HG03103 (cell line): ENCODE results near the gene CNDP2.
"Not testable (repeated sequence)": the region's sequence is repeated elsewhere in the genome, so short reads cannot be mapped to it uniquely, and the experiment has no call there.

Source experiments
- ATAC-seq: cut with Tn5 transposase; IDR thresholded peaks from one replicate; pipeline ENCODE4 v1.9.1; 2021; ENCODE audit warnings: low read depth; ENCODE audit not compliant: unreplicated experiment

Gene CNDP2

GRCh38 chr18:74498712-74499627, 2.8 kb downstream of the CNDP2 start:
- ATAC-seq, result peak; percentile 33

GRCh38 chr18:74499633-74500032, 3.5 kb downstream of the CNDP2 start:
- peak; percentile 33 for ATAC-seq

- ATAC-seq, result no peak
Observed at GRCh38 chr18:74500372-74500771, 4.2 kb downstream of the CNDP2 start.

DNA sequence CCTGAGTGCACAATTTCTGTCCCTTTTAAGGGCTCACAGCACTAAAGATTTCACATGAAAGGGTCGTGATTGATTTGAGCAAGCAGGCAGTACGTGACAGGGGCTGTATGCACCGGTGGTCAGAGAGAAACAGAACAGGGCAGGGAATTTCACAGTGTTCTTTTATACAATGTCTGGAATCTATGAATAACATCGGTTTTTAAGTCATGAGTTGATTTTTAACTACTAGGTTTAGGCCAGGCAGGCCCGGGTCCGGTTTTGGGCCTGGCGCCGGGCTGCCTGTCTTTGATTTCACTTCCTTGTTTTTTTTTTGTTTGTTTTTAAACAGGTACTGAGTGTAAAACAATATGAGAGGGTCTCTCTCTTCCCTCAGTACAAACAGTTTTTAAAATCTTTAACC, 4.6 kb downstream of the CNDP2 start:
- not testable (repeated sequence) for ATAC-seq

DNA sequence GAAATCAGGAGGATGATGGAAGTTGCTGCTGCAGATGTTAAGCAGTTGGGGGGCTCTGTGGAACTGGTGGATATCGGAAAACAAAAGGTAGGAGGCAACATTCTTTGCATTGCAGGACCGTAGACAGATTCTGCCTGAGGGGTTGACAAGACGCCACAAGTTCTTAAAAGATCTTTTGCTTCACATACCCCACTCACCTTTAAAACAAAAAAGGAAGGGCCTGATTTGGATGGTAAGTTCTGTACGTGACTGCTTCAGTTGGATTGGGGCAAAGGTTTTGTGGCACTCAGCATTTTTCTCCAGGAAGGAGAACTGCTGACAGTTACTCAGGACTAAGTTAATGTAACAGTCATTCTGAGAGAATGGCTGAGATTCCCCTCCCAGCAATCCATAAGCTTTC, 5.2 kb downstream of the CNDP2 start:
- ATAC-seq, result no peak

DNA sequence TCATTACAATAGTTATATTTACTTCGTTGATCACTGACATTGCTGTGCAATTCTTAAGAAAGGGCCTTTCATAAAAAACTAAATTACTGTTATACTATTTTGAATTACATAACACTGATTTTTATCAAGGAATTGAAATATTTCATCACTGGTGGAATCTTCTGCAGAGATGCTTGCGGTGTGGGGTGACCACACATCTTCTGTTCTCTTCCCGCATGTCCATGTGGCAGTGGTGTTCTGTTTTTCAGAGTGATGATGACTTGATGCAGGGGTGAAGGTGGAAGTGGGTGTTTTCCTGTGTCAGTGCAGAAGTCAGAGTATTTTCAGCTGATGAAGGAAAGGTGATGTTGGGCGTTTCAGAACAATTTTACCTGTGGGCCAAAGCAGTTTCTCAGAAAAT, 7.0 kb downstream of the CNDP2 start:
- no peak for ATAC-seq

- ATAC-seq, result no peak
Observed at GRCh38 chr18:74505776-74506175, 9.6 kb downstream of the CNDP2 start.

- ATAC-seq, result no peak
Observed at GRCh38 chr18:74506448-74507084, 10.4 kb downstream of the CNDP2 start.

- ATAC-seq, result no peak
Observed at GRCh38 chr18:74507097-74507881, 11.1 kb downstream of the CNDP2 start.

DNA sequence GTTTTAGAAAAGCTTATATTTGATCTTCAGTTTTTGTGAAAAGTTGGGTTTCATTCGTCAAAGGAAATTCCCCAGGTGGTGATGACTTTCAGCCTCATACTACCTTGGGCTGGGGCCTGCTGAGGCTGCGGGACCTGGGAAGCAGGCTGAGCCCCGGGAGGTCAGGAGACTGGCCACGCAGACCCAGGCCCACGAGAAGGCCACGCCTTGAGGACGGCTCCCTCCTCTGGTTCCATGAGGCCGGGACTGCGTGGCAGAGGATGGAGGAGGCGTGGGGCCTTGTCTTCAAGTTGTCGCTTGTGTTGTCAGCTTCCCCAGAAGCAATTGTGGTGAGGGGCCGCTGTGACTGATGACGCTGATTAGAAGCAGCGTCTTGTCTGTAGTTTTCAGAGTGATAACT, 11.8 kb downstream of the CNDP2 start:
- no peak for ATAC-seq

- ATAC-seq, result no peak
Observed at GRCh38 chr18:74508366-74508765, 12.2 kb downstream of the CNDP2 start.

GRCh38 chr18:74508821-74509225, 12.7 kb downstream of the CNDP2 start:
- no peak for ATAC-seq

- ATAC-seq, result no peak
Observed at GRCh38 chr18:74509856-74510769, 13.9 kb downstream of the CNDP2 start.

GRCh38 chr18:74510770-74511095, 14.6 kb downstream of the CNDP2 start:
- no peak for ATAC-seq

DNA sequence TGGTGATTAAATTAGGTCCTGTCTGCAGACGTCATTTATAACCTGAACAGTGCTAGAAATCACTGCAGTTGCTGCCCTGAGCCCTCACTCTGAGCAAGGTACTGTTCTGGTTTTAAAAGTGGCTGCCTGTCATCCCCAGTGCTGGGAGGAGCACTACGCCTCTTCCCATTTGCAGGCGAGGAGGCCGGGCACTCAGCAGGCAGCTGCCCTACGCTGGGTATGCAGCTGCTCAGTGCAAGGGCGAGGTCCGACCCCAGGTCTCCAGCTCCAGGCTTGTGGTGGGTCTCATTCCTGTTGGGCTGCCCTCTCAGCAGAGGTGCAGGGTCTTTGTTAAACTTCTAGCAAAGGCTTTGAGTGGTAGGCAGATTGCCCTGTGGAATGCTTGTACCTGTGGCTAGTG, 15.7 kb downstream of the CNDP2 start:
- ATAC-seq, result no peak

- ATAC-seq, result no peak
Observed at GRCh38 chr18:74512321-74513053, 16.3 kb downstream of the CNDP2 start.

- ATAC-seq, result no peak
Observed at GRCh38 chr18:74513149-74513882, 17.2 kb downstream of the CNDP2 start.

GRCh38 chr18:74513883-74514205, 17.7 kb downstream of the CNDP2 start:
- ATAC-seq, result no peak

DNA sequence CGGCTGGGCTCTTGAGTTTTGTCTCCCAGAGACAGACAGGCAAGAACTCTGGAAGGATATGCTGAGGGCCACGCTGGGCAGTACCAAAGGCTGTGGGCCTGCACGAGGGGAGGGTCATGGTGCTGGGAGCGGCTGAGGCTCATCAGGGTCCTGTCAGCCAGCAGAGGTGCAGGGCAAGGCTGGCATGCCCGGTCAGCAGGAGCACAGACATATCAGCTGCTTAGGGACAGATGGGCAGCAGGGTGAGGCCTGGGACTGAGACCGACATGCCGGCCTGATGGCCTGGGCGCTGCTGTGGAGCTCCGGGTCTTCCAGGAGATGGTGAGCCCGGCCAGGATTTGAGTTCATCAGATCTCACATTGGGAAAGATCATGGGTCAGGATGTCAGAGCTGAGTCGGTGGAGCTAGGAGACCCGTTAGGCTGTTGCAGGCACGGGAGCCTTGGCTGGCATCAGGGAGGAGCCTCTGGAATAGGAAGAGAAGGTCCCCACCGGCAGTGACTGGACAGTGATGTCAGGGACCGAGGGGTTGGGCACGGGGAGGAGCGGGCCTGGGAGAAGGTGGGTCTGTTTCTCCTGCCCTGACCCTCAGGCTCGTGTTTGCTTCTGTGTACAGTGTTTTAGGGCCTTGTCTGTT, 18.8 kb downstream of the CNDP2 start:
- ATAC-seq, result no peak
